HL-60 (cell line): Measurements from ENCODE around the gene CYP1A1.

Experiments used
- DNase-seq, 2 experiments: peaks; one replicate each; pipeline ENCODE4 v3.0.0-alpha.2; 2010 to 2020; ENCODE audit warnings: low read depth in 1 of 2, low spot score in 1 of 2
- H3K27ac ChIP-seq: fragments of 250-450 bp; sonication (Bioruptor Pico); replicated peaks from 2 replicates; pipeline ENCODE4 v1.5.1; 2020; ENCODE audit warnings: mild to moderate bottlenecking, moderate library complexity
- H3K27me3 ChIP-seq: fragments of 250-450 bp; sonication (Bioruptor Pico); 2 replicates; pipeline ENCODE4 v1.5.1; 2021; ENCODE audit warnings: mild to moderate bottlenecking, moderate library complexity; ENCODE audit not compliant: insufficient read depth, poor library complexity, severe bottlenecking
- H3K4me3 ChIP-seq: replicated peaks from 2 replicates; pipeline ENCODE4 v1.5.1; 2011; ENCODE audit warnings: mild to moderate bottlenecking, control low read depth, low read length; ENCODE audit not compliant: insufficient read depth
- CTCF ChIP-seq: IDR thresholded peaks from one replicate; pipeline ENCODE4 v1.5.1; 2011; ENCODE audit warnings: low read length, control low read depth, inconsistent platforms; ENCODE audit not compliant: insufficient read depth
- GABPA ChIP-seq: IDR thresholded peaks from 2 replicates; pipeline ENCODE4 v1.6.1; 2012; ENCODE audit warnings: low read depth
- POLR2AphosphoS5 ChIP-seq: IDR thresholded peaks from 2 replicates; pipeline ENCODE4 v1.6.1; 2012; ENCODE audit warnings: low read depth
- REST ChIP-seq: IDR thresholded peaks from 2 replicates; pipeline ENCODE4 v1.6.1; 2012; ENCODE audit warnings: low read depth; ENCODE audit not compliant: insufficient replicate concordance
- SPI1 ChIP-seq: IDR thresholded peaks from 2 replicates; pipeline ENCODE4 v1.6.1; 2012; ENCODE audit warnings: low read depth, mild to moderate bottlenecking, borderline replicate concordance

CYP1A1 gene

DNA sequence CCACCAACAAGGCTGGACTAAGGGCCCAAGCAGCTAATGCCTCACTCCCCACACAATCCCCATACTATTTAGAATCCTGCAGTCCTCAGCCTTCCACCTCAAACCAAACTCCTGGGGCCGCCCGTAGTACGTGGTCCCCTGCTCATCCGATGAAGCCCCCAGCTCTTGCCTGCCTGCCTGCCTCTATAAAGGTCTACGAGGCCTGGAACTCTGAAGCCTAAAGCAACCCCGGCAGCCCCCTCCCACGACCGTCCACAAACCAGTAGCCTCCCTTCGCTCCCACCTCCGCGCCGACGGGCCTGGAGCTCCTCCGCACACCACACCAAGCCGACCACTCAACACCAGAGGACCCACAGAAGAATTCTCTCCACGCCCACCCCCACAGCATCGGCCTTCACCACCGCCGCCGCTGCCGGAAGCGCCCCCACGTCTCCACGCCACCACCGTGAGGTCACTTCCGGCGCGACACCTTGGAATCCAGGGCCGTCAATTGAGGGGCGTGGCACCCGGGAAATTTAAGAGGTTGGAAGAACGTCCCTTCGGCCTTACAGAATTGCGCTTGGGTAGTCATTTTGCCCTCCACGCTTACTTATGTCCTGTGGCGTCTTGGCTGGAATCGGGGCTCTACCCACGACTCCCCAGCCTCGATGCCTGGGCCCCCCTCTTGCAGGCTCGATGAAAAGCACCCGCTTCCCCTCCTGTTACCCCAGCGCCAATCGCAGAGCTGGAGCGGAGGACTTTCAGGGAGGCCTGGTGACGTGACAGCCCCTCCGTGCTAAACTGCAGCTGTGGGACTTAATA lies 29.5 kb downstream of the CYP1A1 start, which contains the start of gene EDC3:
EDC3 (minus strand) TSS at position 428 of the 801 bp plus-strand sequence. CDS start 20,900 bp downstream, outside the sequence.
- H3K27me3 ChIP-seq: no peaks in the 10 kb centered on the region
- peak within 1 kb of the TSS; percentile 85 for H3K27ac ChIP-seq
- TF ChIP-seq SPI1 (no peak; the same call in 1 of the 2 replicates), REST (no peak), CTCF (no peak), POLR2AphosphoS5 (peak; percentile 75), GABPA (peak; percentile 95)
- peak within 1 kb of the TSS; percentile 85 for H3K4me3 ChIP-seq
- DNase-seq: peak; percentile 62 to 85

DNA sequence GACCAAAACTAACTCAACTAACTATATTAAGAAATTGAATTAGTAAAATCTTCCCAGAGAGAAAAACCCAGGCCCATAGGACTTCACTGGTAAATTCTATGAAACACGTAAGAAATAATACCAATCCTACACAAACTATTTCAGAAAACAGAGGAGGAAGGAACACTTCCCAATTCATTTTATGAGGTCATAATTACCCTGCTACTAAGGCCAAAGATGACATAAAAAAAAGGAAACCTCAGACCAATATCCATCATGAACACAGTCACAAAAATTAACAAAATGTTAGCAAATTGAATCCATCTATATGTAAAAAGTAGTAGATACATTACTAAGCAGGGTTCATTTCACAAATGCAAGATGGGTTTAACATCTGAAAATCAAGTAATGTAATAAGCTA lies 33.0 kb downstream of the CYP1A1 start:
- no peak overlapping the region for H3K27ac ChIP-seq
- H3K27me3 ChIP-seq: no peaks in the 10 kb centered on the region
- TF ChIP-seq GABPA: no peak
- TF ChIP-seq POLR2AphosphoS5: no peak
- no peak for TF ChIP-seq CTCF
- no peak for TF ChIP-seq REST
- no peak for TF ChIP-seq SPI1
- H3K4me3 ChIP-seq: no peak overlapping the region
- DNase-seq: no peak

- no peak overlapping the region for H3K4me3 ChIP-seq
- H3K27me3 ChIP-seq: no peaks in the 10 kb centered on the region
- H3K27ac ChIP-seq: no peak overlapping the region
- no peak for TF ChIP-seq CTCF
- no peak for TF ChIP-seq GABPA
- no peak for TF ChIP-seq REST
- TF ChIP-seq POLR2AphosphoS5: no peak
- no peak for TF ChIP-seq SPI1
- DNase-seq: no peak
Measured at GRCh38 chr15:74683758-74684157, 41.6 kb downstream of the CYP1A1 start.
